ENCODE data around the gene PUM2.
"Not testable (repeated sequence)": the region's sequence is repeated elsewhere in the genome, so short reads cannot be mapped to it uniquely, and the experiment has no call there.

PUM2 gene

DNA sequence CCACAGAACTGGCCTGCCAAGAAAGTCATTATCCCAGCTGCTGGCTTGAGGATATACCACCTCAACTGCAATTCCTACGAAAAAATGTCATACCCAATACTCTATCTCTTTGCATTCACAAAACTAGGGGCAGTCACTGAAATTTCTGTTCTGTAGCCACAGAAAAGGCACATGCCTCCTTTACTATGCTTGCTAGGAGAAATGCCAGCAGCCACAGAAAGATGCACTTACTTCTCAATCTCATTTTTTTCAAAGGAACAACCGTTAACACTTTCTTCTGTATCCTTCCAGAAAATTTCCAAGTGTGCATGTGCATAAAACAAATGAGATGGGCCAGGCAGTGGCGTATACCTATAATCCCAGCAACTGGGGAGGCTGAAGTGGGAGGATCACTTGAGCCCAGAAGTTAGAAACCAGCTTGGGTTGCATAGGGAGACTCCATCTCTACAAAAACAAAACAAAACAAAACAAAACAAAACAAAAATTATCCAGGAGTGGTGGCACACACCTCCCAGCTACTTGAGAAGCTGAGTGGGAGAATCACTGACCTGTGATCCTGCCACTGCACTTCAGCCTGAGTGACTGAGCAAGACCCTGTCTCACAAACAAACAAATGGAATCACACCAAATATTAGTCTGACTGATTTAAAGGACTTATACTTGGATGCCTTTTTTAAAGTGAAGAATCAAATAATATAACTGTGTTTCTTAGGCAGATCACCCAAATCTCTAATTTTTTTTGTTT is 22.4 kb upstream of the PUM2 start:
- TF ChIP-seq, protein P1, sequence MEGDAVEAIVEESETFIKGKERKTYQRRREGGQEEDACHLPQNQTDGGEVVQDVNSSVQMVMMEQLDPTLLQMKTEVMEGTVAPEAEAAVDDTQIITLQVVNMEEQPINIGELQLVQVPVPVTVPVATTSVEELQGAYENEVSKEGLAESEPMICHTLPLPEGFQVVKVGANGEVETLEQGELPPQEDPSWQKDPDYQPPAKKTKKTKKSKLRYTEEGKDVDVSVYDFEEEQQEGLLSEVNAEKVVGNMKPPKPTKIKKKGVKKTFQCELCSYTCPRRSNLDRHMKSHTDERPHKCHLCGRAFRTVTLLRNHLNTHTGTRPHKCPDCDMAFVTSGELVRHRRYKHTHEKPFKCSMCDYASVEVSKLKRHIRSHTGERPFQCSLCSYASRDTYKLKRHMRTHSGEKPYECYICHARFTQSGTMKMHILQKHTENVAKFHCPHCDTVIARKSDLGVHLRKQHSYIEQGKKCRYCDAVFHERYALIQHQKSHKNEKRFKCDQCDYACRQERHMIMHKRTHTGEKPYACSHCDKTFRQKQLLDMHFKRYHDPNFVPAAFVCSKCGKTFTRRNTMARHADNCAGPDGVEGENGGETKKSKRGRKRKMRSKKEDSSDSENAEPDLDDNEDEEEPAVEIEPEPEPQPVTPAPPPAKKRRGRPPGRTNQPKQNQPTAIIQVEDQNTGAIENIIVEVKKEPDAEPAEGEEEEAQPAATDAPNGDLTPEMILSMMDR (IDR thresholded peaks at IDR 0.05; ENCODE audit: low read depth, low read length, missing control alignments): no peak
- no peaks in the 10 kb centered on the region for H3K27me3 ChIP-seq (replicated peaks)
- H3K27ac ChIP-seq: no peak overlapping the region
- H3K4me3 ChIP-seq (ENCODE audit: low read depth, low read length): no peak overlapping the region
- H3K36me3 ChIP-seq (replicated peaks): no peaks in the 10 kb centered on the region
- in situ Hi-C loops (cut with HindIII; ENCODE audit: low pct_ligation_motif_present, low sequenced_read_pairs): no loop called here
- DNase-seq: no peak

DNA sequence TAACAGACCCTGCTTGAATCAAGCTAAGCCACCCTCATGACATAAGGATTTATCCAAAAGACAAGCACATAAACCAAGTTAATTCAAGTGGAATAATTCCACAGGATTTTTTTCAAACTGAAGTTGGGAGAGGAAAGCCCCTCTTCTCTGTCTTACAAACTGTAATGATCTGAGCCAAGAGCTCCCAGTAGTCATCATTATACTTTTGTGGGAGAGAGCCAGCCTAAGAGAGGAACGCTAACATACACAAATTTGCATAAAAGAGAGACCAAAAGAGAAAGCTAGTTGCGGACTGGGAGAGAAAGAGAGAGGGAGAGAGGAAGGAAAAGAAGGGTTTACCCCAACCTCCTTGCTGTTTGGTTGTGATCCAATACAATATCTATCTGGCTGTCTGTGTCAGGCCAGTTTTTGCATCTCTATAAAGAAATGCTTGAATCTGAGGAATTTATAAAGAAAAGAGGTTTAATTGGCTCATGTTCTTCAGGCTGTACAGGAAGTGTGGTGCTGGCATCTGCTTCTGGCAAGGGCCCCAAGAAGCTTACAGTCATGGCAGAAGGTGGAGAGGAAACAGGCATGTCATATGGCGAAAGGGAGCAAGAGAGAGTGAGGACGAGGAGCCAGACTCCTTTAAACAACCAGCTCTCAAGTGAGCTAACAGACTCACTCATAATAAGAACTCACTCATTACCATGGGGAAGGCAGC is 20.8 kb upstream of the PUM2 start:
- Histone ChIP-seq H3K27me3 (replicated peaks) (no peaks in the 10 kb centered on the region), H3K27ac (no peak overlapping the region), H3K4me3 (ENCODE audit: low read depth, low read length) (no peak overlapping the region), H3K36me3 (replicated peaks) (no peaks in the 10 kb centered on the region)
- in situ Hi-C loops (cut with HindIII; ENCODE audit: low pct_ligation_motif_present, low sequenced_read_pairs): no loop called here
- DNase-seq: no peak
- TF ChIP-seq, protein P1 (IDR thresholded peaks at IDR 0.05; ENCODE audit: low read depth, low read length, missing control alignments): no peak

DNA sequence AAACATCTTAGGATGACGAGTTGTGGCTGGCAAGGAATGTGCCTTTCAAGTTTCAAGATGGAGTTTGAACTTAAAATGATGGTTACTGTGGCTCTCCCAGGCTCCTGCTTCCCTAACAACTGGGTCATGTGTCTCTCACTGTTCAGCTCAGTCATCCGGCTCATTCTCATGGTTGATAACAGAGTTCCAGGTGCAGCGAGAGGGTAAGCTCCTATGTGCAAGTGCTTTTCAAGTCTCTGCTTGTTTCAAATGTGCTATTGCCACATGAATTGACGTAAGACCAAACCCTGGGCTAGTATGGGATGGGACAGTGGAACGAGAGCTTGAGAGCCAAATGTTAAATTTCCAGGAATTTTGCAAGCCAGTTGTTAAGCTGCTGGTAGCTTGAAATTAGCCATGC is 19.5 kb upstream of the PUM2 start:
- no peaks in the 10 kb centered on the region for H3K36me3 ChIP-seq (replicated peaks)
- H3K27me3 ChIP-seq (replicated peaks): no peaks in the 10 kb centered on the region
- in situ Hi-C loops (cut with HindIII; ENCODE audit: low pct_ligation_motif_present, low sequenced_read_pairs): no loop called here
- no peak overlapping the region for H3K4me3 ChIP-seq (ENCODE audit: low read depth, low read length)
- TF ChIP-seq, protein P1 (IDR thresholded peaks at IDR 0.05; ENCODE audit: low read depth, low read length, missing control alignments): no peak
- DNase-seq: no peak
- no peak overlapping the region for H3K27ac ChIP-seq

DNA sequence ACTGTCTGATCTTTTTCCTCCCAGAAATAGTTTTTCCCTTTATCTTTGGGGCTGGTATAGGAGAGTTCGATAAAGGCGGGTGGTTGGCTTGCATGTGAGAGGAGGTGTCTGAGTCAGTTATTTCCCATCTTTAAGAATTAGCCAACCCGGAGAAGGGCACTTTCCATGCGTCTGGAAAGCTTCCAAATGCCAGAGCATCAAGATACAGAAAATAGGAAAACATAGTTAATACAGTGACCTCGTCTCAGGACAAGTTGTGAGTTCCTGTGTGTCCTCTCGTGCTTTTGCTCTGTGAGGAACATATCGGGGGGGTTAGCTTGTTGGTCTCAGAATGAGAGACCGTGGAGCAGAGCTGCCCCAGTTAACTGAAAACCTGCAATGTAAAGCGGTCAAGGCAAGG is 18.7 kb upstream of the PUM2 start:
- TF ChIP-seq, protein P1 (IDR thresholded peaks at IDR 0.05; ENCODE audit: low read depth, low read length, missing control alignments): no peak
- no peak for DNase-seq
- Histone ChIP-seq H3K27me3 (replicated peaks) (no peaks in the 10 kb centered on the region), H3K36me3 (replicated peaks) (no peaks in the 10 kb centered on the region), H3K4me3 (ENCODE audit: low read depth, low read length) (no peak overlapping the region), H3K27ac (no peak overlapping the region)
- in situ Hi-C loops (cut with HindIII; ENCODE audit: low pct_ligation_motif_present, low sequenced_read_pairs): no loop called here

DNA sequence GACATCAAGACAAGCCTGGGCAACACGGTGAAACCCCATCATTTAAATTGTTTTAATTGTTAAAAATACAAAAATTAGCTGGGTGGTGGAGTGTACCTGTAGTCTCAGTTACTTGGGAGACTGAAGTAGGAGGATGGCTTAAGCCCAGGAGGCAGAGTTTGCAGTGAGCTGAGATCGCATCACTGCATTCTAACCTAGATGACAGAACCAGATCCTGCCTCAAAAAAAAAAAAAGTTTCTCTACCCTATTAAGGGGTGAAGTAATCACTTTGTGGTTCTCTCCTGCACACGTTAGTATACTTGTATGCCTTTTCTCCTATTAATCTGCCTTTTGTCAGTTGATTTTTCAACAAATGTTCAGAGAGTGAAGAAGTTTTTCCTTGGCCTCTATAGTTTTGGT is 18.1 kb upstream of the PUM2 start:
- in situ Hi-C loops (cut with HindIII; ENCODE audit: low pct_ligation_motif_present, low sequenced_read_pairs): no loop called here
- H3K36me3 ChIP-seq (replicated peaks): no peaks in the 10 kb centered on the region
- no peak overlapping the region for H3K4me3 ChIP-seq (ENCODE audit: low read depth, low read length)
- H3K27me3 ChIP-seq (replicated peaks): no peaks in the 10 kb centered on the region
- DNase-seq: no peak
- no peak overlapping the region for H3K27ac ChIP-seq
- TF ChIP-seq, protein P1 (IDR thresholded peaks at IDR 0.05; ENCODE audit: low read depth, low read length, missing control alignments): no peak

DNA sequence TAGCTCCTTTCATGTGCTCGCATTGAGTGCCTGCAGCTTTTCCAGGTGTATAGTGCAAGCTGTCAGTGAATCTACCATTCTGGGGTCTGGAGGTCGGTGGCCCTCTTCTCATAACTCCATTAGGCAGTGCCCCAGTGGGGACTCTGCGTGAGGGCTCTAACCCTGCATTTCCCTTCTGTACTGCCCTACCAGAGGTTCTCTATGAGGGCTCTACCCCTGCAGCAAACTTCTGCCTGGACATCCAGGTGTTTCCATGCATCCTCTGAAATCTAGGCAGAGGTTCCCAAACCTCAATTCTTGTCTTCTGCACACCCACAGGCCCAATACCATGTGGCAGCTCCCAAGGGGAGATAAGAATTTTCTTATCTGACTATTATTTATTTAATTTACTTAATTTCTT is 17.3 kb upstream of the PUM2 start:
- H3K27ac ChIP-seq; DNase-seq; in situ Hi-C loops (cut with HindIII; ENCODE audit: low pct_ligation_motif_present, low sequenced_read_pairs); H3K36me3 ChIP-seq (replicated peaks); H3K27me3 ChIP-seq (replicated peaks); H3K4me3 ChIP-seq (ENCODE audit: low read depth, low read length): not testable (repeated sequence)
